ENCODE measurements around the gene BICDL1.

- TF ChIP-seq CTCF (tag by site-specific recombination; IDR thresholded peaks at IDR 0.05) (no peak), ZEB2 (tag by site-specific recombination; IDR thresholded peaks at IDR 0.05) (no peak), REST (tag by site-specific recombination; IDR thresholded peaks at IDR 0.05) (no peak)
Measured at GRCh38 chr12:120025640-120026039, 36.6 kb downstream of the BICDL1 start.
